CD4-positive, alpha-beta T cell (primary cell): Measurements from ENCODE around the gene CST7. TPM values are rescaled to one million over a fixed set of nuclear protein-coding genes. Genes with fewer than 3 reads are reported as not detected.

Experiments
- ATAC-seq: fragments of 200-7000 bp; cut with Tn5 transposase; one replicate; pipeline ENCODE4 v1.10.0; 2022; ENCODE audit warnings: mild to moderate bottlenecking; ENCODE audit not compliant: poor library complexity
- CTCF ChIA-PET: fragments of 350-600 bp; sonication (Branson Sonifier 250); formaldehyde crosslinking; loops from one replicate; lab custom pipeline; 2021; ENCODE audit warnings: antibody characterized with exemption, inconsistent platforms; lab: Charles Lee
- POLR2A ChIA-PET: fragments of 350-600 bp; sonication (Branson Sonifier 250); formaldehyde crosslinking; loops from one replicate; lab custom pipeline; 2021; ENCODE audit warnings: antibody characterized with exemption, inconsistent platforms; lab: Charles Lee
- DNase-seq, 14 experiments: peaks; one replicate each; pipeline ENCODE4 v3.0.0-alpha.2; 2013 to 2020; ENCODE audit warnings: mixed read lengths in 2 of 14
- H3K27ac ChIP-seq, 2 donors: one replicate each; pipeline versions ENCODE4 v1.5.1 to v1.7.0; 2013; ENCODE audit warnings: low read length in 2 of 2, low read depth in 1 of 2, mild to moderate bottlenecking in 1 of 2
- H3K27me3 ChIP-seq, 2 experiments: 1 replicate in 1 of 2; 2 replicates in 1 of 2; pipeline versions ENCODE4 v1.6.1 to v1.7.0; 2013; ENCODE audit warnings: low read length in 2 of 2, control low read depth in 1 of 2, mild to moderate bottlenecking in 1 of 2, moderate library complexity in 1 of 2; ENCODE audit not compliant: insufficient read depth in 2 of 2, control insufficient read depth in 1 of 2
- H3K36me3 ChIP-seq: one replicate; pipeline ENCODE4 v1.6.1; 2013; ENCODE audit warnings: low read length, control low read depth; ENCODE audit not compliant: insufficient read depth
- H3K4me1 ChIP-seq: one replicate; pipeline ENCODE4 v1.6.1; 2013; ENCODE audit warnings: low read length, control low read depth; ENCODE audit not compliant: insufficient read depth
- H3K4me3 ChIP-seq: one replicate; pipeline ENCODE4 v1.5.1; 2013; ENCODE audit warnings: mild to moderate bottlenecking, low read length, moderate library complexity
- H3K9me3 ChIP-seq, 2 experiments: 1 replicate in 1 of 2; 2 replicates in 1 of 2; pipeline versions ENCODE4 v1.6.1 to v1.7.0; 2013; ENCODE audit warnings: low read length in 2 of 2, mild to moderate bottlenecking in 2 of 2, control low read depth in 1 of 2, moderate library complexity in 1 of 2; ENCODE audit not compliant: control insufficient read depth in 1 of 2, insufficient read depth in 1 of 2
- H3K27ac Mint-ChIP-seq: one replicate; pipeline ENCODE4 v1.8.0; 2020; ENCODE audit warnings: mixed read lengths
- H3K27me3 Mint-ChIP-seq: one replicate; pipeline ENCODE4 v1.8.0; 2021; ENCODE audit warnings: mixed read lengths
- H3K36me3 Mint-ChIP-seq: one replicate; pipeline ENCODE4 v1.8.0; 2021; ENCODE audit warnings: low read depth, mixed read lengths
- H3K4me1 Mint-ChIP-seq: one replicate; pipeline ENCODE4 v1.8.0; 2021; ENCODE audit warnings: low read depth, mixed read lengths
- H3K4me3 Mint-ChIP-seq: one replicate; pipeline ENCODE4 v1.8.0; 2020; ENCODE audit warnings: mild to moderate bottlenecking, mixed read lengths
- H3K9me3 Mint-ChIP-seq: one replicate; pipeline ENCODE4 v1.8.0; 2020; ENCODE audit warnings: mixed read lengths
- intact Hi-C, 2 experiments: fragments of 100-400 bp; cut with DNase I in 1 of 2; cut with micrococcal nuclease in 1 of 2; formaldehyde crosslinking; loops; one replicate each; pipeline versions ENCODE4 v1.15.1 to v1.9.0; 2023 to 2025; cut with DNase I, micrococcal nuclease
- total RNA-seq, 174 experiments: library from RNA in 2 of 174; stranded (reverse) in 2 of 174; gene quantifications; one replicate each; pipeline ENCODE4 v1.2.3 and lab custom pipeline; 2021 to 2026
- TF ChIP-seq, protein P1 (sequence below): fragments of 200-600 bp; IDR thresholded peaks from one replicate; pipeline ENCODE4 v1.8.0; 2022; ENCODE audit warnings: antibody characterized with exemption, mild to moderate bottlenecking

Gene CST7
- total RNA-seq, 2 experiments from 2014 or later = 3.2 to 4.4 TPM

DNA sequence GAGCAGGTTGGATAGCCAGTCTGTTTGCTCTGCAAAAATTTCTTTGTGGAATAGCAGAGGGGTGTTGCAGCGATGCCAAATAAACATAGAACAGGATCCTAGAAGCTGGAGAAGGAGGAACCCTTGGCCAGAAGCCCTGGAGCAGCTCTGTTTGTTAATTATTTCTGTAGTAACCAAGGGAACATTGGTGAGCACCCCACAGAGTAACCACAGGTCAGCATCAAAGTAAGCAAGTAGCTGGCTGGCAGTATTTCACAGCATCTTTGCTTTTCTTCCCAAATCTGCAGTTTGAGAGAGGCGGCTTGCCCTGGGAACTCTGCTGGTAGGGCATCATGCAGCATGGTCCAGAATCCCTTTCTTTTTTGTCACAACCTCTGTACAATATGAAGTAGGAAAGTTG lies 56.2 kb downstream of the CST7 start:
- ATAC-seq (no peak), DNase-seq (no peak)
- TF ChIP-seq, protein P1, sequence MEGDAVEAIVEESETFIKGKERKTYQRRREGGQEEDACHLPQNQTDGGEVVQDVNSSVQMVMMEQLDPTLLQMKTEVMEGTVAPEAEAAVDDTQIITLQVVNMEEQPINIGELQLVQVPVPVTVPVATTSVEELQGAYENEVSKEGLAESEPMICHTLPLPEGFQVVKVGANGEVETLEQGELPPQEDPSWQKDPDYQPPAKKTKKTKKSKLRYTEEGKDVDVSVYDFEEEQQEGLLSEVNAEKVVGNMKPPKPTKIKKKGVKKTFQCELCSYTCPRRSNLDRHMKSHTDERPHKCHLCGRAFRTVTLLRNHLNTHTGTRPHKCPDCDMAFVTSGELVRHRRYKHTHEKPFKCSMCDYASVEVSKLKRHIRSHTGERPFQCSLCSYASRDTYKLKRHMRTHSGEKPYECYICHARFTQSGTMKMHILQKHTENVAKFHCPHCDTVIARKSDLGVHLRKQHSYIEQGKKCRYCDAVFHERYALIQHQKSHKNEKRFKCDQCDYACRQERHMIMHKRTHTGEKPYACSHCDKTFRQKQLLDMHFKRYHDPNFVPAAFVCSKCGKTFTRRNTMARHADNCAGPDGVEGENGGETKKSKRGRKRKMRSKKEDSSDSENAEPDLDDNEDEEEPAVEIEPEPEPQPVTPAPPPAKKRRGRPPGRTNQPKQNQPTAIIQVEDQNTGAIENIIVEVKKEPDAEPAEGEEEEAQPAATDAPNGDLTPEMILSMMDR = no peak
- Mint-ChIP-seq H3K4me1 (no peaks in the 10 kb centered on the region), H3K9me3 (no peaks in the 10 kb centered on the region), H3K27ac (no peak overlapping the region), H3K4me3 (no peak overlapping the region), H3K36me3 (peaks cover 80% of the 10 kb centered on the region), H3K27me3 (no peaks in the 10 kb centered on the region)
- CTCF ChIA-PET = no interaction called here
- intact Hi-C loops = no loop called here
- no peak overlapping the region for H3K27ac ChIP-seq
- peaks cover 55% of the 10 kb centered on the region for H3K36me3 ChIP-seq
- H3K27me3 ChIP-seq = no peaks in the 10 kb centered on the region
- POLR2A ChIA-PET = no interaction called here
- no peak overlapping the region for H3K4me3 ChIP-seq
- no peaks in the 10 kb centered on the region for H3K9me3 ChIP-seq
- no peaks in the 10 kb centered on the region for H3K4me1 ChIP-seq

DNA sequence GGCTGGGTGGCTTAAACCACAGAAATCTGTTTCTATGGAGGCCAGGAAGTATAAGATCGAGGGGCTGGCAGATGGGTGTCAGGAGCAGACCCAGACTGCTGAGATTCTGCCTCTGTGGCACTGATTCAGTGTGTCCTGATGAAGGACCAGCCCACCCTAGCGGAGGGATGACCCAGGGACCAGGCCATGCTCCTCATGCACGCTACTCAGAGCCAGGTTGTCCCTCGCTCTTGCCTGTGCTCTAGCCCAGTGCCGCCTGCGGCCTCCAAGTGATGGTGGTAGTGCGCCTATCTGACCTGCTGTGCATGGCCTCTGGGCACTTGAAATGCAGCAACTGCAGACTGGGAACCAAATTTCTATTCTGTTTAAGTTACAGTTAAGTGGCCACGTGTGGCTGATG lies 56.6 kb downstream of the CST7 start:
- TF ChIP-seq, protein P1 = no peak
- Histone ChIP-seq H3K36me3 (peaks cover 59% of the 10 kb centered on the region), H3K4me3 (no peak overlapping the region), H3K27me3 (no peaks in the 10 kb centered on the region), H3K4me1 (no peaks in the 10 kb centered on the region), H3K27ac (no peak overlapping the region), H3K9me3 (no peaks in the 10 kb centered on the region)
- H3K27ac Mint-ChIP-seq = no peak overlapping the region
- H3K9me3 Mint-ChIP-seq = no peaks in the 10 kb centered on the region
- peak in 1 of 14 experiments; percentile 21 for DNase-seq
- H3K4me3 Mint-ChIP-seq = no peak overlapping the region
- ChIA-PET POLR2A (no interaction called here), CTCF (no interaction called here)
- ATAC-seq = no peak
- H3K4me1 Mint-ChIP-seq = no peaks in the 10 kb centered on the region
- peaks cover 84% of the 10 kb centered on the region for H3K36me3 Mint-ChIP-seq
- H3K27me3 Mint-ChIP-seq = no peaks in the 10 kb centered on the region
- intact Hi-C loops = no loop called here

DNA sequence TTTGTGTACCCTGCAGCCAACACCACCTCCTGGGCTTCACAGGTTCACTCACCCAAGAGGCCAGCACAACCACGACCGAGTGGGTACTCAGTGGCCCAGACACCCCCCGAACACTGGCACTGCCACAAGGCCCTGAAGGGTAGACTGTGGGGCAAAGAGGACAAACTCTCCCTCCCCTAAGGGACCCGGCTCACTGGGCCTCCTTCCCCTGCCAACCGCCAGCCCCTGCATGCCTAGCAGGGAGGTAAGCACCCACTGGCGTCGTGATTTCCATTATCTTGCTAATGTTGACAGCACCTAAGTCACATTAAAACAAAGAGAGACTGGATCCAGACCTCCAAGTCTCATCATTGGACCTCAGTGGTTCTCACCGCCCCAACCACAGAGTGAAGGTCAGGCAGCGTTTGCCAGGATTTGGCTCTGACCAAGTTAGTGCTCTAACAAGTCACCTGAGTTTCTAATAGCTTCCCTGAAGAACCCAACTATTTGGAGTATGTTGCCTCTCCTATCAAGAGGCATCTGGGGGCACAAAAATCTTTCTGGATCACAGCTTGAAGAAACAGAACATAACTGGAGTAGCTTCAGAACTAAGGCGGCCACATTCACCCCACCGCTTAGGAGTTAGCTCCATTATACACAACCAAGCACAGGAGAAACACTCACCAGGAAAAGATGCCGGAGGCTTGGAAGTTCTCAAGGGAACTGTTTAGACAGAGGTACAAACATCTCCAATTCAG lies 57.5 kb downstream of the CST7 start:
- Mint-ChIP-seq H3K9me3 (no peaks in the 10 kb centered on the region), H3K36me3 (peaks cover 94% of the 10 kb centered on the region), H3K4me3 (no peak overlapping the region), H3K4me1 (no peaks in the 10 kb centered on the region), H3K27ac (no peak overlapping the region), H3K27me3 (no peaks in the 10 kb centered on the region)
- POLR2A ChIA-PET = no interaction called here
- H3K36me3 ChIP-seq = peaks cover 68% of the 10 kb centered on the region
- H3K4me3 ChIP-seq = no peak overlapping the region
- H3K9me3 ChIP-seq = no peaks in the 10 kb centered on the region
- no peak for ATAC-seq
- H3K27ac ChIP-seq = no peak overlapping the region
- no peaks in the 10 kb centered on the region for H3K27me3 ChIP-seq
- intact Hi-C loops = no loop called here
- no peaks in the 10 kb centered on the region for H3K4me1 ChIP-seq
- TF ChIP-seq, protein P1 = no peak
- CTCF ChIA-PET = no interaction called here
- peak in 1 of 14 experiments; percentile 16 for DNase-seq
